ENCODE data around the gene PTGER3.
"Not testable (repeated sequence)": the region's sequence is repeated elsewhere in the genome, so short reads cannot be mapped to it uniquely, and the experiment has no call there.

Gene PTGER3

GRCh38 chr1:70990469-70991253, 57.0 kb downstream of the PTGER3 start:
- no peak overlapping the region for H3K4me3 ChIP-seq (ENCODE audit: low read length)
- TF ChIP-seq, protein P1, sequence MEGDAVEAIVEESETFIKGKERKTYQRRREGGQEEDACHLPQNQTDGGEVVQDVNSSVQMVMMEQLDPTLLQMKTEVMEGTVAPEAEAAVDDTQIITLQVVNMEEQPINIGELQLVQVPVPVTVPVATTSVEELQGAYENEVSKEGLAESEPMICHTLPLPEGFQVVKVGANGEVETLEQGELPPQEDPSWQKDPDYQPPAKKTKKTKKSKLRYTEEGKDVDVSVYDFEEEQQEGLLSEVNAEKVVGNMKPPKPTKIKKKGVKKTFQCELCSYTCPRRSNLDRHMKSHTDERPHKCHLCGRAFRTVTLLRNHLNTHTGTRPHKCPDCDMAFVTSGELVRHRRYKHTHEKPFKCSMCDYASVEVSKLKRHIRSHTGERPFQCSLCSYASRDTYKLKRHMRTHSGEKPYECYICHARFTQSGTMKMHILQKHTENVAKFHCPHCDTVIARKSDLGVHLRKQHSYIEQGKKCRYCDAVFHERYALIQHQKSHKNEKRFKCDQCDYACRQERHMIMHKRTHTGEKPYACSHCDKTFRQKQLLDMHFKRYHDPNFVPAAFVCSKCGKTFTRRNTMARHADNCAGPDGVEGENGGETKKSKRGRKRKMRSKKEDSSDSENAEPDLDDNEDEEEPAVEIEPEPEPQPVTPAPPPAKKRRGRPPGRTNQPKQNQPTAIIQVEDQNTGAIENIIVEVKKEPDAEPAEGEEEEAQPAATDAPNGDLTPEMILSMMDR (conservative IDR thresholded peaks at IDR 0.05; ENCODE audit: low read length), result no peak
- DNase-seq (ENCODE audit: low read depth), result no peak

GRCh38 chr1:70987497-70987896, 60.1 kb downstream of the PTGER3 start:
- TF ChIP-seq, protein P1 (conservative IDR thresholded peaks at IDR 0.05; ENCODE audit: low read length), result no peak
- H3K4me3 ChIP-seq (ENCODE audit: low read length), result no peak overlapping the region
- DNase-seq (ENCODE audit: low read depth), result no peak

GRCh38 chr1:70985776-70986225, 61.8 kb downstream of the PTGER3 start:
- not testable (repeated sequence) for H3K4me3 ChIP-seq (ENCODE audit: low read length); DNase-seq (ENCODE audit: low read depth)

- not testable (repeated sequence) for H3K4me3 ChIP-seq (ENCODE audit: low read length); DNase-seq (ENCODE audit: low read depth)
Observed at GRCh38 chr1:70985278-70985677, 62.3 kb downstream of the PTGER3 start.

DNA sequence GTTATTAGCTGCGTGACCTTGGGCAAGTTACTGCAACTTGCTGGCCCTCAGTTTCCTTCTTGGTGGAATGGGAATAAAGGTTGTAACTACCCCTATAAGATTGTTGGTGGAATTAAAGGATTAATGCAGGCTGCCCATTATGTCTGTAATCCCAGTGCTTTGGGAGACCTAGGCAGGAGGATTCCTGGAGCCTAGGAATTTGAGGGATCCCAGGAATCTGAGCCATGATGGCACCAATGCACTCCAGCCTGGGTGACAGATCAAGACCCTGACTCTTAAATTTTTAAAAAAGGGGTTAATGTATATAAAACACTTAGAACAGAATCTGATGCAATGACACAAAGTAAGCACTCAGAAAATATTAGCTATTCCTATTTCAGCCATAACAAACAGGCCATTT, 67.3 kb downstream of the PTGER3 start:
- TF ChIP-seq, protein P1 (conservative IDR thresholded peaks at IDR 0.05; ENCODE audit: low read length), result no peak
- no peak overlapping the region for H3K4me3 ChIP-seq (ENCODE audit: low read length)
- DNase-seq (ENCODE audit: low read depth), result no peak

- no peak overlapping the region for H3K4me3 ChIP-seq (ENCODE audit: low read length)
- TF ChIP-seq, protein P1 (conservative IDR thresholded peaks at IDR 0.05; ENCODE audit: low read length), result no peak
- DNase-seq (ENCODE audit: low read depth), result no peak
Observed at GRCh38 chr1:70979881-70980280, 67.7 kb downstream of the PTGER3 start.

DNA sequence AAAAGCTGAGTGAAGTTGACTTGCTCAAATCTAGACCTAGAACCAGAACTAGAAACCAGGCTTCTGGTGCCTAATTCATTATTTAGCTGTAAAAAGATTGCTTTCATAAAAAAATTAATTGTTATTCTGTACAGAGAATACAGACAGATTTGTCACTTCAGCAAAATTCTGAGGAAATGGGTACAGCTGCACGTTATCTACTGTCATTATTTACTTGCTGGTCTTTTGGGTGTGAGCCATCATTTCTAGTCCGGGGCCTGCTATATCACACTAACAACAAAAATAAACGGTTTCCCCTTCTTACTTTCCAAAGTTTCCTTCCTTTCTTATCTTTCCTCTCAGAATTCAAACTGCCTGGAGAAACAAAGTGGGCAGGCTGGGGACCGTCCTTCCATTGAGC, 68.3 kb downstream of the PTGER3 start:
- no peak overlapping the region for H3K4me3 ChIP-seq (ENCODE audit: low read length)
- TF ChIP-seq, protein P1 (conservative IDR thresholded peaks at IDR 0.05; ENCODE audit: low read length), result no peak
- DNase-seq (ENCODE audit: low read depth), result no peak

- no peak for DNase-seq (ENCODE audit: low read depth)
- H3K4me3 ChIP-seq (ENCODE audit: low read length), result no peak overlapping the region
- TF ChIP-seq, protein P1 (conservative IDR thresholded peaks at IDR 0.05; ENCODE audit: low read length), result no peak
Observed at GRCh38 chr1:70978623-70979022, 69.0 kb downstream of the PTGER3 start.

Measured in AG10803 (cell line).